NB4 (cell line): ENCODE measurements around the gene DPP8.

Source experiments
- POLR2A ChIP-seq: IDR thresholded peaks from 2 replicates; pipeline ENCODE4 v1.6.1; 2011; ENCODE audit warnings: mild to moderate bottlenecking; ENCODE audit not compliant: insufficient read length; ENCODE audit errors: extremely low read depth
- TF ChIP-seq, protein P1 (sequence below): IDR thresholded peaks from one replicate; pipeline ENCODE4 v1.5.1; 2012; ENCODE audit warnings: low read depth, low read length

DNA sequence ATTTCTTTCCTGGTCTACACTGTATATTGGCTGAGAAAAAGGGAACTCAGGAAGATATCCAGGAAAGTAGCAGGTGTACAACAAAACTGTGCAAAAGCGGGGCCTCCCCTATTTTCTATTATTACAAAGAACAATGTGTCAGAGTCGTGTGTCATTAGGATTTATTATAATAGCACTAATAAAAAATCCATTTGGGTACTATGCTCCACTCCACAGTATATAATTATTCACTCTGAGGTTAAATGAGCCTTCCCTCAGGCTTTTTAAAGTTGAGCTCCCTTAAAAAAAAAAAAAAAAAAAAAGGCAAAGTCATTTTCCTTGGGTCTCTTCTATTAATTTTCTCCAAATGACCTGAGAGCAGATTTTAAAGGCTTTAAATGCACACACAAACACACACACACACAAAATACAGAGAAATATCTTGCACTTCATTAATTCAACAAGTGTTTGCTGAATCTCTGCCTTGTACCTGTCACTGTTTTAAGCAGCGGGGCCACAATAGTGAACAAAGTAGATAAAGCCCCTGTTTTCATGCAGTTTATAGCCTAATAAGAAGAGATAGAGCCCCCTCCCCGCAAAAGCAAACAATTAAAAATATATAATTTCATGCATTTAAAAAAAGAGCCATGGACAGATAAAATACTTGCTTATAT, 1.3 kb upstream of the DPP8 start:
- no peak for TF ChIP-seq POLR2A
- TF ChIP-seq, protein P1, sequence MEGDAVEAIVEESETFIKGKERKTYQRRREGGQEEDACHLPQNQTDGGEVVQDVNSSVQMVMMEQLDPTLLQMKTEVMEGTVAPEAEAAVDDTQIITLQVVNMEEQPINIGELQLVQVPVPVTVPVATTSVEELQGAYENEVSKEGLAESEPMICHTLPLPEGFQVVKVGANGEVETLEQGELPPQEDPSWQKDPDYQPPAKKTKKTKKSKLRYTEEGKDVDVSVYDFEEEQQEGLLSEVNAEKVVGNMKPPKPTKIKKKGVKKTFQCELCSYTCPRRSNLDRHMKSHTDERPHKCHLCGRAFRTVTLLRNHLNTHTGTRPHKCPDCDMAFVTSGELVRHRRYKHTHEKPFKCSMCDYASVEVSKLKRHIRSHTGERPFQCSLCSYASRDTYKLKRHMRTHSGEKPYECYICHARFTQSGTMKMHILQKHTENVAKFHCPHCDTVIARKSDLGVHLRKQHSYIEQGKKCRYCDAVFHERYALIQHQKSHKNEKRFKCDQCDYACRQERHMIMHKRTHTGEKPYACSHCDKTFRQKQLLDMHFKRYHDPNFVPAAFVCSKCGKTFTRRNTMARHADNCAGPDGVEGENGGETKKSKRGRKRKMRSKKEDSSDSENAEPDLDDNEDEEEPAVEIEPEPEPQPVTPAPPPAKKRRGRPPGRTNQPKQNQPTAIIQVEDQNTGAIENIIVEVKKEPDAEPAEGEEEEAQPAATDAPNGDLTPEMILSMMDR: no peak
